ENCODE data around the gene TDRD7.

TDRD7 gene

DNA sequence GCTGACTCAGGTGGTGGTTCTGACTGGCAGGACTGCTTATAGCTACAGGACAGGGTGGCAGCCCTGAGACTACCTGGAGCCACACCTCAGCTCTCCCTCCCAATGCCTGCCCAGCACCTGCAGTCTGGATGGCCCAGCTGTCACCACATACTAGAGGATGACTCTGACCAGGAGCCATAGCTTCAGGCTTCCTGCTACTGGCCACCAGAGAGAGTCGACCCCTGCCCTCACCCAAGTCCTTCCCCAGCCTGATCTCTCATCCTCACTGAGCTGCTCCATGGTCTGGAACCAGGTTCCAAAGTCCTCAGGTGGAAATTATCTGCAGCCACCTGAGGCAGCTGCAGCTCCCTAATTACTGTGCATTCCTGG, 25.6 kb upstream of the TDRD7 start:
- WGBS (ENCODE audit: extremely low coverage, insufficient coverage, insufficient read length), result no CpG with 5 or more reads among the region's 1 CpG
- H3K4me2 ChIP-seq (ENCODE audit: low read length), result no peak overlapping the region
- no peak for DNase-seq
- no peak overlapping the region for H3K18ac ChIP-seq (ENCODE audit: low read length)
- peaks cover 3% of the 10 kb centered on the region for H3K9me3 ChIP-seq (ENCODE audit: insufficient read depth, low read depth, low read length)
- H3K23ac ChIP-seq (ENCODE audit: low read length), result no peak overlapping the region
- peaks cover 2 to 3% of the 10 kb centered on the region in 2 experiments for H3K4me1 ChIP-seq (ENCODE audit: control insufficient read depth in 1 of 2, insufficient read depth in 2 of 2, low read length in 2 of 2)
- no peak overlapping the region for H2BK12ac ChIP-seq (ENCODE audit: low read length)
- H2AFZ ChIP-seq (ENCODE audit: insufficient read depth, low read length, poor library complexity), result no peak overlapping the region
- no peak overlapping the region for H3K4me3 ChIP-seq (ENCODE audit: low read depth, low read length)
- no peaks in the 10 kb centered on the region for H3K79me1 ChIP-seq (ENCODE audit: low read length)
- no peak overlapping the region for H2BK120ac ChIP-seq (ENCODE audit: insufficient read depth, low read length, poor library complexity)
- H4K91ac ChIP-seq (ENCODE audit: low read depth, low read length), result no peak overlapping the region
- no peak overlapping the region for H3K27ac ChIP-seq (ENCODE audit: low read depth, low read length)
- H3K36me3 ChIP-seq (ENCODE audit: control insufficient read depth in 1 of 2, insufficient read depth in 2 of 2, low read length in 2 of 2), result no peaks in the 10 kb centered on the region
- no peak overlapping the region for H3K9ac ChIP-seq (ENCODE audit: low read length)
- H4K12ac ChIP-seq (ENCODE audit: low read depth, low read length), result no peak overlapping the region
- no peak overlapping the region for H3K4ac ChIP-seq (ENCODE audit: low read depth, low read length)
- H3K79me2 ChIP-seq (ENCODE audit: control insufficient read depth, insufficient read depth, low read length, poor library complexity), result no peaks in the 10 kb centered on the region
- H3K27me3 ChIP-seq (ENCODE audit: insufficient read depth, low read length), result no peaks in the 10 kb centered on the region
- no peak overlapping the region for H2AK5ac ChIP-seq (ENCODE audit: low read length)
- H3K14ac ChIP-seq (ENCODE audit: low read length), result no peak overlapping the region
- H4K8ac ChIP-seq (ENCODE audit: low read depth, low read length), result no peak overlapping the region
- no peak overlapping the region for H2BK5ac ChIP-seq (ENCODE audit: low read depth, low read length, poor library complexity)

DNA sequence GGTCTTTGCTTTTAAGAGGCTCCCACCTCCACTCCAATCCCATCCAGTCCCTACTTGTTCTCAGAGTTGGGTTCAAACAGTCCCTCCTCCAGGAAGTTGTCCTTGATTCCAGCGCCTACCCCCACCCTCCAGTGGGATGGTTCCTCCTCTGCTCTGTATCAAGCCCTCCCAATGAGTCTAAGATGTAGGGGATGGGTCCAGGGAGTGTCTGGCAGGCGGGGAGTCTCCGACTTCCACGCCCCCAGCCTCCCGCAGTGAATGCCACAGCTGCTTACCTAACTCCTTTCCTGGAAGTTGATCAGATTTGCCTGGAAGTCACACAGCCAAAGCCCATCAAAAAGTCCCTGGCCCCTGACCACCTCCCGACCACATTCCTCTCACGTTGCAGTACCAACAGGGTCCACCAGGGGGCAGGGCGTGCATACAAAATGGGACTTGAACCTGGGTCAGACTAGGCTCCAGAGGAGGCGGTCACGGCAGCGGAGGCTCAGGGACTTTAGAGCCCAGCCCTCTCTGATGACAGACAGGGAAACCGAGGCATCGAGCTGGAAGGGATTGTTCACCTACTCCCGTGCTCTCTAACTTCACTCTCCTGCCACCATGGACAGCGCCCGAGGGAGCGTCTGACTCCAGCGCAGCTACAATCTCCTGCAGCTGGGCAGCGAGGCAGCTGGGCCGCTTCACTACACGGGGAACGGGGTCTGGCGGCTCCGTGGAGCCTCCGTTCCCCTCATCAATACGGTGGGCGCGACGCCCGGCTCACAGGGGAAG, 25.0 kb upstream of the TDRD7 start:
- peak; percentile 46 to 83 for DNase-seq
- Histone ChIP-seq H3K4me3 (ENCODE audit: low read depth, low read length) (no peak overlapping the region), H3K27ac (ENCODE audit: low read depth, low read length) (no peak overlapping the region), H4K12ac (ENCODE audit: low read depth, low read length) (no peak overlapping the region), H4K8ac (ENCODE audit: low read depth, low read length) (no peak overlapping the region), H2BK12ac (ENCODE audit: low read length) (no peak overlapping the region), H2AFZ (ENCODE audit: insufficient read depth, low read length, poor library complexity) (no peak overlapping the region), H3K36me3 (ENCODE audit: control insufficient read depth in 1 of 2, insufficient read depth in 2 of 2, low read length in 2 of 2) (no peaks in the 10 kb centered on the region), H3K4ac (ENCODE audit: low read depth, low read length) (no peak overlapping the region), H2BK5ac (ENCODE audit: low read depth, low read length, poor library complexity) (no peak overlapping the region), H3K27me3 (ENCODE audit: insufficient read depth, low read length) (no peaks in the 10 kb centered on the region), H3K9me3 (ENCODE audit: insufficient read depth, low read depth, low read length) (peaks cover 5% of the 10 kb centered on the region), H3K9ac (ENCODE audit: low read length) (no peak overlapping the region), H4K91ac (ENCODE audit: low read depth, low read length) (no peak overlapping the region), H3K4me1 (ENCODE audit: control insufficient read depth in 1 of 2, insufficient read depth in 2 of 2, low read length in 2 of 2) (peaks cover 2 to 3% of the 10 kb centered on the region in 2 experiments), H3K79me2 (ENCODE audit: control insufficient read depth, insufficient read depth, low read length, poor library complexity) (no peaks in the 10 kb centered on the region), H3K79me1 (ENCODE audit: low read length) (no peaks in the 10 kb centered on the region), H2BK120ac (ENCODE audit: insufficient read depth, low read length, poor library complexity) (no peak overlapping the region), H3K18ac (ENCODE audit: low read length) (no peak overlapping the region), H2AK5ac (ENCODE audit: low read length) (no peak overlapping the region), H3K23ac (ENCODE audit: low read length) (no peak overlapping the region), H3K4me2 (ENCODE audit: low read length) (no peak overlapping the region), H3K14ac (ENCODE audit: low read length) (no peak overlapping the region)
- no CpG with 5 or more reads among the region's 30 CpGs for WGBS (ENCODE audit: extremely low coverage, insufficient coverage, insufficient read length)

DNA sequence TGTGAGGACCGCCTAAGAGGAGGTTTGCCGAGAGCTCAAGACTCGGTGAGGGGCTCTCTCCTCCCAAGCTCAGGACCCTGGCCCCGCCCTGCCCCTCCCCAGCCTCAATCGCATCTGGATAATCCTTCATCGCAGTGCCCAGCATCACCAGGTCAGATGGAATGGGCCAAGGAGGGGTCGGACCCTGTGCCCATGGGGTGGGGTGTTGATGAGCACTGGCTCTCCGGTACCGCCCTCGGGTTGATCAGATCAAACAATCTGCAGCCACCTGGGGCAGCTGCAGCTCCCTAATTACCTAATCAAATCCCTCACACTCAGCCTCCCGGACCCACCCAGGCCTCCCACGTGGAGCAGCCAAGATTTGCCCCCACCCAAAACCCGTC, 24.4 kb upstream of the TDRD7 start:
- Histone ChIP-seq H2BK120ac (ENCODE audit: insufficient read depth, low read length, poor library complexity) (no peak overlapping the region), H2BK5ac (ENCODE audit: low read depth, low read length, poor library complexity) (no peak overlapping the region), H3K14ac (ENCODE audit: low read length) (no peak overlapping the region), H3K27ac (ENCODE audit: low read depth, low read length) (no peak overlapping the region), H3K4ac (ENCODE audit: low read depth, low read length) (no peak overlapping the region), H3K4me2 (ENCODE audit: low read length) (no peak overlapping the region), H3K27me3 (ENCODE audit: insufficient read depth, low read length) (no peaks in the 10 kb centered on the region), H2AK5ac (ENCODE audit: low read length) (no peak overlapping the region), H2BK12ac (ENCODE audit: low read length) (no peak overlapping the region), H3K9ac (ENCODE audit: low read length) (no peak overlapping the region), H2AFZ (ENCODE audit: insufficient read depth, low read length, poor library complexity) (no peak overlapping the region), H4K8ac (ENCODE audit: low read depth, low read length) (no peak overlapping the region), H3K79me2 (ENCODE audit: control insufficient read depth, insufficient read depth, low read length, poor library complexity) (no peaks in the 10 kb centered on the region), H3K36me3 (ENCODE audit: control insufficient read depth in 1 of 2, insufficient read depth in 2 of 2, low read length in 2 of 2) (no peaks in the 10 kb centered on the region), H4K91ac (ENCODE audit: low read depth, low read length) (no peak overlapping the region), H3K23ac (ENCODE audit: low read length) (no peak overlapping the region), H3K79me1 (ENCODE audit: low read length) (no peaks in the 10 kb centered on the region), H4K12ac (ENCODE audit: low read depth, low read length) (no peak overlapping the region), H3K4me3 (ENCODE audit: low read depth, low read length) (no peak overlapping the region), H3K18ac (ENCODE audit: low read length) (no peak overlapping the region), H3K4me1 (ENCODE audit: control insufficient read depth in 1 of 2, insufficient read depth in 2 of 2, low read length in 2 of 2) (peaks cover 2 to 3% of the 10 kb centered on the region in 2 experiments), H3K9me3 (ENCODE audit: insufficient read depth, low read depth, low read length) (peaks cover 5% of the 10 kb centered on the region)
- WGBS (ENCODE audit: extremely low coverage, insufficient coverage, insufficient read length), result no CpG with 5 or more reads among the region's 13 CpGs
- DNase-seq, result no peak

DNA sequence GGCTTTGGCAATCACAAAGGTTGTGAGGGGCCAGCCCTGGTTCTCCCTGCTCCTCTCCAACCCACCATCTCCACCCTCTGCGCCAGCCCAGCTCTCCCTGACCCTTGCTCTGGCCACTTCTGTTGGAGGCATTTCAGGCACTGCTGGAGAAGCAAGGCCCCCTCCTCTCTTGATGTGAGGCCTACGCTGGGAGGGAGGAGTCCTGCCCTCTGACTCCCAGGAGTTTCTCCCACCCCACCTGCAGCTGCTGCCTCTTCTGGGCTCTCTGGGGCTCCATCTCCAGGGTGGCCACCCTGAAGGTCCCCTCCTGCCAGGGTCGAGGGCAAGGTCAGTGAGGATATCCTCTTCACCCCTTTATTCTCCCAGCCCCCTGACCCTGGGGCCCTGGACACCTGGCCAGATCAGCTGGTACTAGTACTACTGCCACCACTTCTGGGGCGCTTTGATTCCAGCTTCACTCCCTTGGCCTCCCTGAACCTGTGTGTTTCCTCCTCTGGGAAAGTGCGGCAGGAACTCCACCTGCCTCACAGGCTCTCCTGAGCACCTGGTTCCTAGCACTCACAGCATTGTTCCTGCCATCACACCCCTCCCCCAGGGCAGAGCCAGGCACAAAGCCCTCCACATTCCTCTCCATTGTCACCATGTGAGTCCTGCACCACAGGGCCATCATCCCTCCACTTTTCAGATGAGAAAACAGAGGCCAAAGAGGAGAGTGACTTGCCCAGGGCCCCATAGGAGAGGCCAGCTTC, 23.8 kb upstream of the TDRD7 start:
- H2AK5ac ChIP-seq (ENCODE audit: low read length), result no peak overlapping the region
- H3K4me3 ChIP-seq (ENCODE audit: low read depth, low read length), result no peak overlapping the region
- no peak for DNase-seq
- no peak overlapping the region for H3K4ac ChIP-seq (ENCODE audit: low read depth, low read length)
- H3K9me3 ChIP-seq (ENCODE audit: insufficient read depth, low read depth, low read length), result peaks cover 5% of the 10 kb centered on the region
- no peak overlapping the region for H4K91ac ChIP-seq (ENCODE audit: low read depth, low read length)
- no peak overlapping the region for H2BK120ac ChIP-seq (ENCODE audit: insufficient read depth, low read length, poor library complexity)
- no peak overlapping the region for H3K4me2 ChIP-seq (ENCODE audit: low read length)
- no peak overlapping the region for H3K9ac ChIP-seq (ENCODE audit: low read length)
- H3K79me2 ChIP-seq (ENCODE audit: control insufficient read depth, insufficient read depth, low read length, poor library complexity), result no peaks in the 10 kb centered on the region
- H3K23ac ChIP-seq (ENCODE audit: low read length), result no peak overlapping the region
- WGBS (ENCODE audit: extremely low coverage, insufficient coverage, insufficient read length), result no CpG with 5 or more reads among the region's 5 CpGs
- H2BK5ac ChIP-seq (ENCODE audit: low read depth, low read length, poor library complexity), result no peak overlapping the region
- no peak overlapping the region for H3K18ac ChIP-seq (ENCODE audit: low read length)
- no peak overlapping the region for H2AFZ ChIP-seq (ENCODE audit: insufficient read depth, low read length, poor library complexity)
- H3K4me1 ChIP-seq (ENCODE audit: control insufficient read depth in 1 of 2, insufficient read depth in 2 of 2, low read length in 2 of 2), result peaks cover 0 to 3% of the 10 kb centered on the region in 2 experiments
- H3K79me1 ChIP-seq (ENCODE audit: low read length), result no peaks in the 10 kb centered on the region
- H3K27ac ChIP-seq (ENCODE audit: low read depth, low read length), result no peak overlapping the region
- H3K14ac ChIP-seq (ENCODE audit: low read length), result no peak overlapping the region
- H3K27me3 ChIP-seq (ENCODE audit: insufficient read depth, low read length), result no peaks in the 10 kb centered on the region
- H4K12ac ChIP-seq (ENCODE audit: low read depth, low read length), result no peak overlapping the region
- H3K36me3 ChIP-seq (ENCODE audit: control insufficient read depth in 1 of 2, insufficient read depth in 2 of 2, low read length in 2 of 2), result no peaks in the 10 kb centered on the region
- no peak overlapping the region for H2BK12ac ChIP-seq (ENCODE audit: low read length)
- no peak overlapping the region for H4K8ac ChIP-seq (ENCODE audit: low read depth, low read length)

Data from trophoblast cell (in vitro differentiated cells and primary cell).